ENCODE measurements around the gene KIF27.
"Not testable (repeated sequence)": the region's sequence is repeated elsewhere in the genome, so short reads cannot be mapped to it uniquely, and the experiment has no call there.

KIF27 gene

DNA sequence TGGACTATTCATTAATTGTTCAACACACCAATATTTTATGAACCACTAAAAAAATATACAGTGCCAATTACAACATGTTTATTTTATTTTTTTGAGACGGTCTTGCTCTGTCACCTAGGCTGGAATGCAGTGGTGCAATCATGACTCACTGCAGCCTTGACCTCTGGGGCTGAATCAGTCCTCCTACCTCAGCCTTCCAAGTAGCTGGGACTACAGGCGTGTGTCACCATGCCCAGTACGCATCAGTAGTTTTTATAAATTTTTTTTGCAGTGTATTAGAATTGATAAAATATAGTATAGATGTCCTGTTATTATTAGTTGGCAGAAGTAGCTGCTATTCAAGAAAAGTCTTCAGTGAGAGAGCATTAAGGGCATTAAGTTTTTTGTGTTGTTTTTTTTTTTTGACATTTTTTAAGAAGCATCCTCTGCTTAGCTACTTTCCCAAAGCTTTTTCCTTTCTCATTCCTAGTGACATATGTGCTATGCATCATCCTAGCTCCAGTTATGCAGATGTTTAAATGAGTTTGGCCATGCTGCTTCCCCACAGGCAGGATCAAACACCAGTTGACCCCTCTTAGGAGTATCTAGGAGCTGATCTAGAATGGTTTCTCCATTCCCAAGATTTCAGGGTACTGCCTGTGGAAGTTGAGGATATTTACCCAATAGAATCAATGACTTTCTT, 35.5 kb downstream of the KIF27 start:
- not testable (repeated sequence) for H3K27ac ChIP-seq (ENCODE audit: low read depth, low read length); H3K9ac ChIP-seq (ENCODE audit: low read length in 5 of 5); H3K36me3 ChIP-seq (ENCODE audit: control insufficient read depth in 5 of 5, insufficient read depth in 5 of 5, low read length in 5 of 5); H3K27me3 ChIP-seq (ENCODE audit: control insufficient read depth in 5 of 5, insufficient read depth in 4 of 5, low read length in 5 of 5); H3K4me3 ChIP-seq (ENCODE audit: low read depth in 1 of 5, low read length in 5 of 5); H3K9me3 ChIP-seq (ENCODE audit: control insufficient read depth in 5 of 5, low read length in 5 of 5); H3K4me1 ChIP-seq (ENCODE audit: control insufficient read depth in 5 of 5, insufficient read depth in 5 of 5, low read length in 5 of 5)

DNA sequence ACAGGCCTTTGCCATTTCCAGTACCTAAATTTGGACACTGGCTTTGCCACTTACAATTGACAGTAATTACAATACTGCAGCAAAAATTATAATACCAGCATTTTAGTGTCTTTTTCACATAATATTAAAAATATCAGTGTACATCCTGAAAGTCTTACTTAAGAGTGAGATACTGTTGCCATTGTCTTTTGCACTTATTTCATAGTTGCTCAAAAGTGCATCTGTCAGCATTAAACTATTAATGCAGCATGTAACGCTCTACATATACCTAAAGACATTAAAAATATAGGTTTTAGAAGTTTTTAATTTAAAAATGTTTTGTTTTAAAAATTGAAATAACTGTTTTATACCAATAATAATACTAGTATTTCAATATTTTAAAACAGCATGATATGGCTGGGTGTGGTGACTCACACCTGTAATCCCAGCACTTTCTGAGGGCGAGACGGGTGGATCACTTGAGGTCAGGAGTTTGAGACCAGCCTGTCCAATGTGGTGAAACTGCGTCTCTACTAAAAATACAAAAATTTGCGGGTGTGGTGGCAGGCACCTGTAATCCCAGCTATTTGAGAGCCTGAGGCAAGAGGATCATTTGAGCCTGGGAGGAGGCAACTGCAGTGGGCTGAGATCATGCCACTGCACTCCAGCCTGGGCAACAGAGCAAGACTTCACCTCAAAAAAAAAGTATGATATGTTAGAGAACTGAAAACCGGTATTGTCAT, 39.4 kb downstream of the KIF27 start:
- H3K4me3 ChIP-seq (ENCODE audit: low read depth in 1 of 5, low read length in 5 of 5); H3K9ac ChIP-seq (ENCODE audit: low read length in 5 of 5); H3K27ac ChIP-seq (ENCODE audit: low read depth, low read length); H3K36me3 ChIP-seq (ENCODE audit: control insufficient read depth in 5 of 5, insufficient read depth in 5 of 5, low read length in 5 of 5); H3K4me1 ChIP-seq (ENCODE audit: control insufficient read depth in 5 of 5, insufficient read depth in 5 of 5, low read length in 5 of 5); H3K27me3 ChIP-seq (ENCODE audit: control insufficient read depth in 5 of 5, insufficient read depth in 4 of 5, low read length in 5 of 5); H3K9me3 ChIP-seq (ENCODE audit: control insufficient read depth in 5 of 5, low read length in 5 of 5): not testable (repeated sequence)

DNA sequence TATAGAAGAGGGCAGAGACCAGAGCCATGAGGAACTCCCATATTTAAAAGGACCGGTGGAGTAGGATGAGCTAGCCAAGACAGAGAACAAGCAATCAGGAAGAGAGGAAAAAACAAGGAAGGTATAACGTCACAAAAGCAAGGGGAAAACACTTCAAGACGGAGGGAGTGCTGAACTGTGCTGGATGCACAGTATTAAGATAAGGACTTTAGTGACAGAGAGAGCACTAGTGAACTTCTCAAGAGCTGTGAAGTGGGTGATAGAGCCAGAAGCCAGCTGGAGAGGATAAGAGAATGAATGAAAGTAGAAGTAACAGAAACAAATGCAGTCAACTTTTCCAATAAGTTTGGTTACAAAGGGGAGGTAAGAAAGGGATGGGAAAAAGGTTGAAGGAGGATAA, 45.7 kb downstream of the KIF27 start:
- H3K4me1 ChIP-seq (ENCODE audit: control insufficient read depth in 5 of 5, insufficient read depth in 5 of 5, low read length in 5 of 5); H3K27me3 ChIP-seq (ENCODE audit: control insufficient read depth in 5 of 5, insufficient read depth in 4 of 5, low read length in 5 of 5); H3K9me3 ChIP-seq (ENCODE audit: control insufficient read depth in 5 of 5, low read length in 5 of 5); H3K9ac ChIP-seq (ENCODE audit: low read length in 5 of 5); H3K27ac ChIP-seq (ENCODE audit: low read depth, low read length); H3K36me3 ChIP-seq (ENCODE audit: control insufficient read depth in 5 of 5, insufficient read depth in 5 of 5, low read length in 5 of 5); H3K4me3 ChIP-seq (ENCODE audit: low read depth in 1 of 5, low read length in 5 of 5): not testable (repeated sequence)

DNA sequence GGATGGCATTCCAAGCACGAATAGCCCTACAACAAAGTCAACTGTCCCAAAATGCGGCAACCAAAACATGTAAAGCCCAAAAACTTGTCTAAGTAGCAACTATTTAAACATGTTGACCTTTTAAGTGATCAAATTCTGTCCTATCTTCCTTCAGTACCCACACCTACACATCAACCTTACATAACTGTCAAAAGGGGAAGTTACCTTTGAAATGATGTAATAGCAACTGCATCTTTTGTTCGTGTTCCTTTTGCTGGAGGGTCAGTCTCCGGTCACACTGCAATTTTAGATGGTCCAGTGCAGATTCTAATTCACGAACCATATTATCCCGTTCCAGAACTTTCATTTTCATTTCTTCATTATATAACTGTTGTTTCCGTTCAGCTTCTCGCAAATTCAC, 71.3 kb downstream of the KIF27 start:
- H3K36me3 ChIP-seq (ENCODE audit: control insufficient read depth in 5 of 5, insufficient read depth in 5 of 5, low read length in 5 of 5); H3K27me3 ChIP-seq (ENCODE audit: control insufficient read depth in 5 of 5, insufficient read depth in 4 of 5, low read length in 5 of 5); H3K9ac ChIP-seq (ENCODE audit: low read length in 5 of 5); H3K27ac ChIP-seq (ENCODE audit: low read depth, low read length); H3K9me3 ChIP-seq (ENCODE audit: control insufficient read depth in 5 of 5, low read length in 5 of 5); H3K4me3 ChIP-seq (ENCODE audit: low read depth in 1 of 5, low read length in 5 of 5); H3K4me1 ChIP-seq (ENCODE audit: control insufficient read depth in 5 of 5, insufficient read depth in 5 of 5, low read length in 5 of 5): not testable (repeated sequence)

DNA sequence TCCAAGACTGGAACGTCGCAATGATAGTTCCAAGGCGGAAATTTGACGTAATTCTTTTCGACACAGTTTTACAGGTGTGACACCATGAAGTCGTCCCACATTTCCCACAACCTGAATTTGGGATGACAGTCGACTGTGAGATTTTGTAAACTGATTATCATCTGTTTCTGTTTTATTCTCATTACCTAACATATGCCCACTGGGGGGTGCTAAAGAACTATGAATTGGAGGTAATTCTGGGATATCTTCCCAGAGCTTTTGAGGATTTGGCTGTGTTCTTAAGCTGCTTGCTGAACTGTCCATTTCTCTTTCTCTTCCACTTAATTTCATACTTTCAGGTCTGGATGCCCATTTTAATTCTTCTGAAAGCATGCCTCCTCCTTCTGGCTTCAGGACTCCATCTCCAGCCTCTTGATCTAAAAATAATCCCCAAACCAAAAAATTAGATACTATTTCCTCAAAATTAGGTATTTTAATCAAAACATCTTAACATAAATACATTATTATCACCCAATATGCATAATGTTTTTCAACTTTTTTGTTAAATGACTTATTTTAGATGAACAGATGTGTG, 84.1 kb downstream of the KIF27 start:
- not testable (repeated sequence) for H3K27ac ChIP-seq (ENCODE audit: low read depth, low read length); H3K27me3 ChIP-seq (ENCODE audit: control insufficient read depth in 5 of 5, insufficient read depth in 4 of 5, low read length in 5 of 5); H3K4me3 ChIP-seq (ENCODE audit: low read depth in 1 of 5, low read length in 5 of 5); H3K9ac ChIP-seq (ENCODE audit: low read length in 5 of 5); H3K36me3 ChIP-seq (ENCODE audit: control insufficient read depth in 5 of 5, insufficient read depth in 5 of 5, low read length in 5 of 5); H3K4me1 ChIP-seq (ENCODE audit: control insufficient read depth in 5 of 5, insufficient read depth in 5 of 5, low read length in 5 of 5); H3K9me3 ChIP-seq (ENCODE audit: control insufficient read depth in 5 of 5, low read length in 5 of 5)

DNA sequence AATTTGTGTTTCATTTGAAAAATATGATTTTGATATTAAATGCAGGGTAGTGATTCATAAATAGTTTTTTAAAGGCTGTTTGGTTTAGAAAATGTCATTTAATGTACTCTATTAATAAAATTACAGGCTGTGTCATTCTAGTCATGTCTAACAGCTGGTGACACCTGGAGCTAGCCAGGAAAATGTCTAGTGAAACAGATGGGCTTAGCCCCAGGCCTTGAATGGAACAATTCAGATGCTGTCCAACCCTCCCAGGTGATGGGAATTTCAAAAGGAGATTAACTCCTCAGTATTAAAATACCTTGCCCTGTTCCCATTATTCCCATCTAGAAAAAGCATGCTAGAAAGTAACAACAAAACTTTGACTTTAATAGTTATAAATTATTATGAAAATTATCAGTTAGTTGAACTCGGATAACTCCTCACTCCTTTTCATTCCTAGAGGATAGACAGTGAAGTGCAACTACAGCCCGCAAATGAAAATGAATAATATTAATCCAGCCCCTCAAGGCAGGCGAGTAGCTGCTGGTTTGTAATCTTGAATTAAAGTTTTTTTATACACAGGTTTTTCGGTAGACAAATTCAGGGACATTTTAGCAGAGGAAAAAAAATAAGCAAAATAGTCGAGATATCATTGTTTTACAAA, 90.7 kb downstream of the KIF27 start:
- not testable (repeated sequence) for H3K27me3 ChIP-seq (ENCODE audit: control insufficient read depth in 5 of 5, insufficient read depth in 4 of 5, low read length in 5 of 5); H3K9me3 ChIP-seq (ENCODE audit: control insufficient read depth in 5 of 5, low read length in 5 of 5); H3K4me3 ChIP-seq (ENCODE audit: low read depth in 1 of 5, low read length in 5 of 5); H3K4me1 ChIP-seq (ENCODE audit: control insufficient read depth in 5 of 5, insufficient read depth in 5 of 5, low read length in 5 of 5); H3K9ac ChIP-seq (ENCODE audit: low read length in 5 of 5); H3K36me3 ChIP-seq (ENCODE audit: control insufficient read depth in 5 of 5, insufficient read depth in 5 of 5, low read length in 5 of 5); H3K27ac ChIP-seq (ENCODE audit: low read depth, low read length)

DNA sequence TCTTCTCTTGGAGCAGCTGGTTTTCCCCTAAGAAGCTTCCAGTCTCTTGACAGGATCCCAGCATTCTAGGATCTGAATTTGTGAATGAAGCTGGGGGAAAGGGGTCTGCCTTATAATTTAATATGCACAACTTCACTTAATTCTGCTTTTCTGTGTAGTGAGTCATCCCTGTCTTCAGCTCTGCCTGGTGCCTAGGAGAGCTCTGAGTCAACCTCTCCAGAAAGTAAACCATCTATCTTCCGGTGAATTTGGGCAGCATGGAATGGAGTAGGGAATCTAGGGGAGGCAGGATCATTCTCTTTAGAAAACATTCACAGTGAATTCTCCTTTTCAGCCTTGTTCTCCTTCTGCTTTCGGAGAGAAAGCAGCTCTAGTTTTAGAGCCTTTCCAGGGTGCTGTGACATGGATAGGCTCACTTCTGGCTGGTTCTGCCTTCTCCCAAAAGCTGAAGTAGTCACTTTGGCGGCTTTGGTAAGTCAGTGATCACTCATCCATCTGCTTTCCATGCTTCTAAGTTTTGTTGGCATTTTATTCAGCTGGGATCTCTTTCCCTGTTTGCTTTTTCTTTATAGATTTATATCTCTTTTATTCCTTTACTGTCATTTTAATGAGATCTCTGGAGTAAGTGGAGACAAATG, 96.1 kb downstream of the KIF27 start:
- H3K9me3 ChIP-seq (ENCODE audit: control insufficient read depth in 5 of 5, low read length in 5 of 5); H3K36me3 ChIP-seq (ENCODE audit: control insufficient read depth in 5 of 5, insufficient read depth in 5 of 5, low read length in 5 of 5); H3K27ac ChIP-seq (ENCODE audit: low read depth, low read length); H3K9ac ChIP-seq (ENCODE audit: low read length in 5 of 5); H3K4me1 ChIP-seq (ENCODE audit: control insufficient read depth in 5 of 5, insufficient read depth in 5 of 5, low read length in 5 of 5); H3K4me3 ChIP-seq (ENCODE audit: low read depth in 1 of 5, low read length in 5 of 5); H3K27me3 ChIP-seq (ENCODE audit: control insufficient read depth in 5 of 5, insufficient read depth in 4 of 5, low read length in 5 of 5): not testable (repeated sequence)

DNA sequence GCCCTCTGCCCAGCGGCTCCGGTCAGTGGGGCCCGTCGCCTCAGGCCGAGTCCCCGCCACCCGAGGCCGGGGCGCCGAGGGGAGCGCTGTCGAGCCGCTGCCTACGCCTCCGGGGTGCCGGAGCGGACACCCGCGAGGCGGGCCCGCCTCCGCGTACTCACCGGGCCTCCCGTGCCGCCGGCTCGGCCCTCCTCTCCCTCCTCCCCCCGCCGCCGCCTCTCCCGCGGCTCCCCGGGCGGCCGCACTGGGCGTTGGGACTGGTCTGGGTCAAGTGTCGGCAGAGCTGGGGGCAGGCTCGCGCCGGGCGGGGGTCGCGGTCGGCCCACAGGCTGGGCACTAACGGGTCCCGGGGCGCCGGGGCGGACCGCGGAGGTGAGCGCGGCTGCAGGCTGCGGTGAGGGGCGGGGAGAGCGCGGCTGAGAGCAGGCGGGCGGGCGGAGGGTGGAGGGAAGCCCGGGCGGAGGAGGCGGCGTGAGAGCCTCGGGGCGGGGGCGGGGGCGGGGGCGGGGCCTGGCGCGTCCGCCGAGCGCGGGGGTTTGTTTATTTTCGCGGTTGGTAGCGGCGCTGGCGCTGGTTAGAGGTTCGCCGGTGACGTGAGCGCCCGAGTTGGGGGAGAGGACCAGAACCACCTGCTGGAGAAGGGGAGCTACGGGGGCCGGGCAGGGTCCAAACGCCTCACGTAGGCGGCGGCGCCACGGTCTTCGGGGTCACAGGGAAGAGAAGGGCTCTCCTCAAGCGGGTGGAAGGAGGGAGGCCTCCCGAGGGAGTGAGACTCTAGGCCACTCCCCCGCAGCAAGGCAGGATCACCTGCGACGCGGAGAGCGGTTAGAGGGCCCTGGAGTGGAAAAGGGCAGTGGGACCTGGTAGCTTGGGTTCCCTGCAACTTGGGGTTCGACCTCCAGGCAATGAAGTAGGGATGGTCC, 103.6 kb downstream of the KIF27 start, which contains the start of gene GKAP1:
Gene GKAP1, minus strand, starts transcription at position 414 of the 923 bp plus-strand sequence. CDS start 11,252 bp downstream, outside the sequence.
- H3K4me1 ChIP-seq (ENCODE audit: control insufficient read depth in 5 of 5, insufficient read depth in 5 of 5, low read length in 5 of 5); H3K27me3 ChIP-seq (ENCODE audit: control insufficient read depth in 5 of 5, insufficient read depth in 4 of 5, low read length in 5 of 5); H3K36me3 ChIP-seq (ENCODE audit: control insufficient read depth in 5 of 5, insufficient read depth in 5 of 5, low read length in 5 of 5); H3K9me3 ChIP-seq (ENCODE audit: control insufficient read depth in 5 of 5, low read length in 5 of 5): not testable (repeated sequence)
- Histone ChIP-seq H3K4me3 (ENCODE audit: low read depth in 1 of 5, low read length in 5 of 5) (peak within 1 kb of the TSS; percentile 57 to 67 (median 63)), H3K9ac (ENCODE audit: low read length in 5 of 5) (peak within 1 kb of the TSS in 4 of 5 donors; percentile 56 to 79 (median 70)), H3K27ac (ENCODE audit: low read depth, low read length) (peak within 1 kb of the TSS; percentile 55)

DNA sequence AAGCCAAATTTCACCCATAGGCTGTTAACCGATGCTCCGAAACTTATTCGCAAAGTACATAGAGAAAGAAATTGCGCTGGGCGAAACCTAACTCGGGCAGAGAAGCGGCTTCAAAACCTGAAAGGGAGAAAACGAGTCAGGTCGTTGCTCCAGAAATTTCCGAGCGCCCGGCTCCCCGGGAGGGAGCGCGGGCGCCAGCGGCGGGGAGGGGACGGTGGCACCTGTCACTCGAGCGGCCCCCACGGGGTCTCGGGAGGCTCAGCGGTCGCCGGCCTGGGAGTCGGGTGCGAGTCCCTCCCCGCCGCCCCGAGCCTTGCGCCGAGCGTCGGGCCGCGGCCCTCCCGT, 104.2 kb downstream of the KIF27 start:
- H3K27me3 ChIP-seq (ENCODE audit: control insufficient read depth in 5 of 5, insufficient read depth in 4 of 5, low read length in 5 of 5); H3K9me3 ChIP-seq (ENCODE audit: control insufficient read depth in 5 of 5, low read length in 5 of 5); H3K4me1 ChIP-seq (ENCODE audit: control insufficient read depth in 5 of 5, insufficient read depth in 5 of 5, low read length in 5 of 5); H3K36me3 ChIP-seq (ENCODE audit: control insufficient read depth in 5 of 5, insufficient read depth in 5 of 5, low read length in 5 of 5): not testable (repeated sequence)
- H3K27ac ChIP-seq (ENCODE audit: low read depth, low read length): peak overlapping the region; percentile 55
- peak overlapping the region; percentile 57 to 67 (median 60) for H3K4me3 ChIP-seq (ENCODE audit: low read depth in 1 of 5, low read length in 5 of 5)
- peak overlapping the region in 3 of 5 donors; percentile 67 to 79 (median 74) for H3K9ac ChIP-seq (ENCODE audit: low read length in 5 of 5)
